ENCODE measurements around the gene SSMEM1. TPM values are rescaled to one million over a fixed set of nuclear protein-coding genes. Genes with fewer than 3 reads are reported as not detected.

Gene SSMEM1
- total RNA-seq, 1 experiment from 2014 or later = not detected

DNA sequence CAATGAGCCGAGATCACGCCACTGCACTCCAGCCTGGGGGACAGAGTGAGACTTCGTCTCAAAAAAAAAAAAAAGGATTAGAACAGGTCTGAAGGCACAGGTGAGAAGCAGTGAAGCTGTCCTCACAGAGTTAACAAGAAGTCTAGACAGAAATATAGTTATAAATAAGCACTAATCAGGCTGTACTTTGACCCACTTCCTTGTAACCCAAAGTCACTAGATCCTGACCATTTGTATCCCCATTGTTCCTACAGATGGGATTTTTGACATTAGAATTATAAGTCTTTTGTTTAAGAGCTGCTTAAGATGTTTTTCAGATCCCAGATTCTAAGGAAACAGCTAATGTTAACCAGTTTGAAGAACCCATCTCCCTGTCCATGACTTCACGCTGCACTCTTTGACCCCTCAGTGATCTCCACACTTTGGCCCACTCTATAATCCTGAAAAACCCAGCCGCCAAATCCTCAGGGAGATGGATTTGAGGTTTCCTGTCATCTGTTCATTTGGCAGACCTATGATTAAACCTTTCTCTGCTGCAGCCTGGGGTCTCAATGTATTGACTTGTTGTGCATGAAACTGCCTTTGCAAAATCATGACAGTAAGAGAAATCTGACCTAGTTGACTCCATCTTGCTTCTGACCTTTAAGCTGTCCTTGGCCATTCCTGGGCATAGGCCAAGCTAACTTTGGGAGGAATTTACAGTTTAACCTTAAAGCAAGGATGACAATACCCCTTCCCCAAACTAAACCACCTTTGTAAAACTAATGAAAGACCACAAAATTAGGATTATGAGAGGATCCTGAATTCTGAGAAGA, 11.4 kb downstream of the SSMEM1 start:
- DNase-seq (ENCODE audit: low read depth, low spot score) (no peak), ATAC-seq (no peak)
- in situ Hi-C loops (cut with HindIII; ENCODE audit: low pct_unique_long_range_greater_than_20kb, low sequenced_read_pairs) = no loop called here
- Histone ChIP-seq H3K27me3 (ENCODE audit: control insufficient read depth, insufficient read depth, low read length) (no peaks in the 10 kb centered on the region), H3K9me3 (ENCODE audit: control insufficient read depth, insufficient read depth, low read depth, low read length) (no peaks in the 10 kb centered on the region), H3K27ac (ENCODE audit: low read length) (no peak overlapping the region), H3K4me1 (ENCODE audit: control insufficient read depth, insufficient read depth, low read length) (no peaks in the 10 kb centered on the region), H3K36me3 (ENCODE audit: control insufficient read depth, insufficient read depth, low read length) (no peaks in the 10 kb centered on the region), H3K4me3 (ENCODE audit: low read depth in 2 of 2, low read length in 2 of 2) (no peak overlapping the region)
- POLR2A ChIA-PET = no interaction called here
- intact Hi-C loops (cut with micrococcal nuclease; ENCODE audit: unreplicated experiment) = no loop called here
- CTCF ChIA-PET = no interaction called here
- TF ChIP-seq SIN3A (IDR thresholded peaks at IDR 0.05; ENCODE audit: borderline replicate concordance, insufficient read depth, low read depth, low read length) (no peak), POLR2AphosphoS5 (IDR thresholded peaks at IDR 0.05; ENCODE audit: low read depth, low read length) (no peak), TCF7L2 (IDR thresholded peaks at IDR 0.05; ENCODE audit: low read depth, low read length) (no peak)
- TF ChIP-seq, protein P1, sequence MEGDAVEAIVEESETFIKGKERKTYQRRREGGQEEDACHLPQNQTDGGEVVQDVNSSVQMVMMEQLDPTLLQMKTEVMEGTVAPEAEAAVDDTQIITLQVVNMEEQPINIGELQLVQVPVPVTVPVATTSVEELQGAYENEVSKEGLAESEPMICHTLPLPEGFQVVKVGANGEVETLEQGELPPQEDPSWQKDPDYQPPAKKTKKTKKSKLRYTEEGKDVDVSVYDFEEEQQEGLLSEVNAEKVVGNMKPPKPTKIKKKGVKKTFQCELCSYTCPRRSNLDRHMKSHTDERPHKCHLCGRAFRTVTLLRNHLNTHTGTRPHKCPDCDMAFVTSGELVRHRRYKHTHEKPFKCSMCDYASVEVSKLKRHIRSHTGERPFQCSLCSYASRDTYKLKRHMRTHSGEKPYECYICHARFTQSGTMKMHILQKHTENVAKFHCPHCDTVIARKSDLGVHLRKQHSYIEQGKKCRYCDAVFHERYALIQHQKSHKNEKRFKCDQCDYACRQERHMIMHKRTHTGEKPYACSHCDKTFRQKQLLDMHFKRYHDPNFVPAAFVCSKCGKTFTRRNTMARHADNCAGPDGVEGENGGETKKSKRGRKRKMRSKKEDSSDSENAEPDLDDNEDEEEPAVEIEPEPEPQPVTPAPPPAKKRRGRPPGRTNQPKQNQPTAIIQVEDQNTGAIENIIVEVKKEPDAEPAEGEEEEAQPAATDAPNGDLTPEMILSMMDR (IDR thresholded peaks at IDR 0.05) = no peak
- TF ChIP-seq, protein P2, sequence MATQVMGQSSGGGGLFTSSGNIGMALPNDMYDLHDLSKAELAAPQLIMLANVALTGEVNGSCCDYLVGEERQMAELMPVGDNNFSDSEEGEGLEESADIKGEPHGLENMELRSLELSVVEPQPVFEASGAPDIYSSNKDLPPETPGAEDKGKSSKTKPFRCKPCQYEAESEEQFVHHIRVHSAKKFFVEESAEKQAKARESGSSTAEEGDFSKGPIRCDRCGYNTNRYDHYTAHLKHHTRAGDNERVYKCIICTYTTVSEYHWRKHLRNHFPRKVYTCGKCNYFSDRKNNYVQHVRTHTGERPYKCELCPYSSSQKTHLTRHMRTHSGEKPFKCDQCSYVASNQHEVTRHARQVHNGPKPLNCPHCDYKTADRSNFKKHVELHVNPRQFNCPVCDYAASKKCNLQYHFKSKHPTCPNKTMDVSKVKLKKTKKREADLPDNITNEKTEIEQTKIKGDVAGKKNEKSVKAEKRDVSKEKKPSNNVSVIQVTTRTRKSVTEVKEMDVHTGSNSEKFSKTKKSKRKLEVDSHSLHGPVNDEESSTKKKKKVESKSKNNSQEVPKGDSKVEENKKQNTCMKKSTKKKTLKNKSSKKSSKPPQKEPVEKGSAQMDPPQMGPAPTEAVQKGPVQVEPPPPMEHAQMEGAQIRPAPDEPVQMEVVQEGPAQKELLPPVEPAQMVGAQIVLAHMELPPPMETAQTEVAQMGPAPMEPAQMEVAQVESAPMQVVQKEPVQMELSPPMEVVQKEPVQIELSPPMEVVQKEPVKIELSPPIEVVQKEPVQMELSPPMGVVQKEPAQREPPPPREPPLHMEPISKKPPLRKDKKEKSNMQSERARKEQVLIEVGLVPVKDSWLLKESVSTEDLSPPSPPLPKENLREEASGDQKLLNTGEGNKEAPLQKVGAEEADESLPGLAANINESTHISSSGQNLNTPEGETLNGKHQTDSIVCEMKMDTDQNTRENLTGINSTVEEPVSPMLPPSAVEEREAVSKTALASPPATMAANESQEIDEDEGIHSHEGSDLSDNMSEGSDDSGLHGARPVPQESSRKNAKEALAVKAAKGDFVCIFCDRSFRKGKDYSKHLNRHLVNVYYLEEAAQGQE (IDR thresholded peaks at IDR 0.05; ENCODE audit: insufficient read depth in 1 of 2, low read depth in 2 of 2, low read length in 1 of 2) = no peak
- no TSS peak for BruUV-seq (replicated peaks)

DNA sequence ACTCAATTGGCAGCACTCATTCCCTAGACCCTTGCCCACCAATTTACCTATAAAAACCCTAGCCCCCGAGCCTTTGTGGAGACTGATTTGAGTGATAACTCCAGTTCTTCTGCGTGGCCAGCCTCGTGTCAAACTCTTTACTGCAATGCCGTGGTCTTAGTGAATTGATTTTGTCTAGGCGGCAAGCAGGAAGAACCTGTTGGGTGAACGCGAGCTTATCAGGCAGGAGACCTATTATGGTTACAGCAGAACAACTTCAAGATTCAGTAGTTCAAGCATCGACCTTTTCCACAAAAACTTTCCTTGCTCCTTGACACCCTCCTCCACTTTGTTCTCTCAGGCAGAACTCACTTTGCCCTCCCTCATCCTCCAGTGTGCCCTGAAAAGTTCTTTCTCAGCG, 12.2 kb downstream of the SSMEM1 start:
- ChIA-PET CTCF (no interaction called here), POLR2A (interaction anchor here (0.7 kb wide), 1 partner anchor 204 kb away, joined by 3 read pairs; no protein-coding TSS in a partner anchor)
- H3K27me3 ChIP-seq (ENCODE audit: control insufficient read depth, insufficient read depth, low read length) = no peaks in the 10 kb centered on the region
- in situ Hi-C loops (cut with HindIII; ENCODE audit: low pct_unique_long_range_greater_than_20kb, low sequenced_read_pairs) (no loop called here), intact Hi-C loops (cut with micrococcal nuclease; ENCODE audit: unreplicated experiment) (no loop called here)
- H3K36me3 ChIP-seq (ENCODE audit: control insufficient read depth, insufficient read depth, low read length) = no peaks in the 10 kb centered on the region
- H3K4me3 ChIP-seq (ENCODE audit: low read depth in 2 of 2, low read length in 2 of 2) = no peak overlapping the region
- no peaks in the 10 kb centered on the region for H3K4me1 ChIP-seq (ENCODE audit: control insufficient read depth, insufficient read depth, low read length)
- ATAC-seq = no peak
- TF ChIP-seq, protein P1 (IDR thresholded peaks at IDR 0.05) = no peak
- TF ChIP-seq, protein P2 (IDR thresholded peaks at IDR 0.05; ENCODE audit: insufficient read depth in 1 of 2, low read depth in 2 of 2, low read length in 1 of 2) = no peak
- TF ChIP-seq POLR2AphosphoS5 (IDR thresholded peaks at IDR 0.05; ENCODE audit: low read depth, low read length) = no peak
- TF ChIP-seq SIN3A (IDR thresholded peaks at IDR 0.05; ENCODE audit: borderline replicate concordance, insufficient read depth, low read depth, low read length) = no peak
- no peak for TF ChIP-seq TCF7L2 (IDR thresholded peaks at IDR 0.05; ENCODE audit: low read depth, low read length)
- no peaks in the 10 kb centered on the region for H3K9me3 ChIP-seq (ENCODE audit: control insufficient read depth, insufficient read depth, low read depth, low read length)
- no peak overlapping the region for H3K27ac ChIP-seq (ENCODE audit: low read length)
- DNase-seq (ENCODE audit: low read depth, low spot score) = no peak
- BruUV-seq (replicated peaks) = no TSS peak

Measured in Panc1 (cell line).